K562 (cell line): Measurements from ENCODE around the gene DGCR8. TPM values are rescaled to one million over a fixed set of nuclear protein-coding genes. Genes with fewer than 3 reads are reported as not detected.
A peak's percentile ranks its signal among the peaks of the same experiment; 100 is the strongest.

Source experiments
- MEIS2 ChIP-seq: fragments of 450-650 bp; IDR thresholded peaks from 2 replicates; pipeline ENCODE4 v1.6.1; 2014; ENCODE audit warnings: mild to moderate bottlenecking; ENCODE audit not compliant: partially characterized antibody
- REST ChIP-seq, 2 experiments: fragments of 450-650 bp; formaldehyde crosslinking in 1 of 2; IDR thresholded peaks; 2 replicates each; pipeline versions ENCODE4 v1.4.0 to v1.6.1; 2014 to 2020; ENCODE audit warnings: mild to moderate bottlenecking in 2 of 2, borderline replicate concordance in 1 of 2, low read depth in 1 of 2
- polyA plus RNA-seq, 8 experiments: library from polyadenylated mRNA; depleted of rRNA in 4 of 8; stranded (reverse) in 5 of 8; unstranded in 3 of 8; fragments of >200 nt; fragmentation: Nextera tagmentation in 2 of 8; fragmentation: Illumina TruSeq in 1 of 8; extraction: Ambion mirVana in 2 of 8; extraction: Trizol in 1 of 8; gene quantifications; 2 replicates each; pipeline versions ENCODE4 v1.2.1 to v1.2.3, GENCODE V29; 2011 to 2014; ENCODE audit warnings: inconsistent platforms in 1 of 8, missing spikeins in 1 of 8
- total RNA-seq, 7 experiments: library from RNA; depleted of rRNA in 6 of 7; stranded (reverse); fragments of >200 nt in 6 of 7; fragmentation: Illumina TruSeq in 2 of 7; extraction: Trizol in 2 of 7; gene quantifications; 2 replicates each; pipeline versions ENCODE4 v1.2.1 to v1.2.3, GENCODE V29; 2011 to 2021; ENCODE audit warnings: low replicate concordance in 1 of 7
- TF ChIP-seq, protein P1 (sequence below): fragments of 250-450 bp; sonication (Bioruptor Pico); IDR thresholded peaks from 2 replicates; pipeline ENCODE4 v1.4.0; 2020; ENCODE audit warnings: mild to moderate bottlenecking, moderate library complexity

The DGCR8 gene
- total and polyA plus RNA-seq, 9 of the 15 experiments (the other 6 are each of a cell fraction or from before 2014, with no cell fraction given) = 5.9 to 144 (median 80.1) TPM

GRCh38 chr22:20115691-20116375, 35.8 kb downstream of the DGCR8 start, which contains the start of gene RANBP1 (continued):
- TF ChIP-seq REST (IDR thresholded peaks at IDR 0.05; ENCODE audit: borderline replicate concordance) = no peak
- peak; percentile 49; the same call in 1 of the 2 replicates for TF ChIP-seq REST (CRISPR knock-in tag; IDR thresholded peaks at IDR 0.05; ENCODE audit: low read depth)
- TF ChIP-seq, protein P1, sequence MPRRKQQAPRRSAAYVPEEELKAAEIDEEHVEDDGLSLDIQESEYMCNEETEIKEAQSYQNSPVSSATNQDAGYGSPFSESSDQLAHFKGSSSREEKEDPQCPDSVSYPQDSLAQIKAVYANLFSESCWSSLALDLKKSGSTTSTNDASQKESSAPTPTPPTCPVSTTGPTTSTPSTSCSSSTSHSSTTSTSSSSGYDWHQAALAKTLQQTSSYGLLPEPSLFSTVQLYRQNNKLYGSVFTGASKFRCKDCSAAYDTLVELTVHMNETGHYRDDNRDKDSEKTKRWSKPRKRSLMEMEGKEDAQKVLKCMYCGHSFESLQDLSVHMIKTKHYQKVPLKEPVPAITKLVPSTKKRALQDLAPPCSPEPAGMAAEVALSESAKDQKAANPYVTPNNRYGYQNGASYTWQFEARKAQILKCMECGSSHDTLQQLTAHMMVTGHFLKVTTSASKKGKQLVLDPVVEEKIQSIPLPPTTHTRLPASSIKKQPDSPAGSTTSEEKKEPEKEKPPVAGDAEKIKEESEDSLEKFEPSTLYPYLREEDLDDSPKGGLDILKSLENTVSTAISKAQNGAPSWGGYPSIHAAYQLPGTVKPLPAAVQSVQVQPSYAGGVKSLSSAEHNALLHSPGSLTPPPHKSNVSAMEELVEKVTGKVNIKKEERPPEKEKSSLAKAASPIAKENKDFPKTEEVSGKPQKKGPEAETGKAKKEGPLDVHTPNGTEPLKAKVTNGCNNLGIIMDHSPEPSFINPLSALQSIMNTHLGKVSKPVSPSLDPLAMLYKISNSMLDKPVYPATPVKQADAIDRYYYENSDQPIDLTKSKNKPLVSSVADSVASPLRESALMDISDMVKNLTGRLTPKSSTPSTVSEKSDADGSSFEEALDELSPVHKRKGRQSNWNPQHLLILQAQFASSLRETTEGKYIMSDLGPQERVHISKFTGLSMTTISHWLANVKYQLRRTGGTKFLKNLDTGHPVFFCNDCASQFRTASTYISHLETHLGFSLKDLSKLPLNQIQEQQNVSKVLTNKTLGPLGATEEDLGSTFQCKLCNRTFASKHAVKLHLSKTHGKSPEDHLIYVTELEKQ (CRISPR knock-in tag) = no peak
- no peak for TF ChIP-seq MEIS2
